Cerebellar cortex (tissue), 1 donor: ENCODE measurements around the gene ZDHHC8.

Experiments used
- DNase-seq: peaks from one replicate; pipeline ENCODE4 v3.0.0-alpha.2; 2015; ENCODE audit warnings: low spot score

ZDHHC8 gene

DNA sequence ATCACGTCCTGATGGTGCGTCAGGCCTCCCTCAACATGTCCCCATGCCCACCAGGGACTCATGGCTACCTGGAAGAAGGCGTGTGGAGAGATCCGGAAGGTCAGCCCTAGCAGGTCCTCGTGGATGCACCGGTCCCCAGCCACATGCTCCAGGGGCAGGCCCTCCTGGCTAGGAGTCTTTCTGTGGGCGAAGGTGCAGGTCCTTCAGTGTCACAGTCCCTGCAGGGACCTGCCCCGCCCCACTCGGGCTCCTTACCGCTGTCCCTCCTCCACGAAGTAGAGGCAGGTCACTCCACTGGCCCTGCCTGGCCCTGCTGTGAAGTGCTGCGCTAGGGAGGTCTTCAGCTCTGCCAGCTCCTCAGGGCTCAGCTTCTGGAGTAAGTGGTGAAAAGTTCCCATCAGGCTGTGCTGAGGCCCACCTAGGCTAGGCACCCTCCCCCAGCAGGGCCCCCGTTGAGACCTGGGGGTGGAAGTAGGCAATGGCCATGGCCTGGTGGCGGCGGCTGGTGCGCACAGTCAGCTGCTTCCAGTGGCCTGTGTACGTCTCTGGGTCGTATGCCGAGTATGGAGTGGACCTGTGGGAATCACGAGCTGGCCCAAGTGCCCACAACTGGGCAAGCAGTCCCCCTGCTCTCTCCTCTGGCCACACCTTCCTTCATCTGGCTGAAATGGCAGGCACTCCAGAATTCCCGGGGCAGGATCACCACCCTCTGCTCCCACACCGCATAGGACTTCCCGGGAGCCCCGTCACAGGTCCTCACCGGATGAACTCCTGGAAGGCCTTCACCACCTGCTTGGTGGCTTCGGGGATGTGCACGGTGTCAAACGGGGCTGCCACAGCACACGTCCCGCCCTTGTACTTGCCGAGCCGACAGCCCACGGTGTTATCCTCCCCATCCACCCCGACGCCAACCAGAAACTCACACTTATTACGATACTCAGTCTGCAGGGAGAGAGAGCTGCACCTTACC is 16.8 kb upstream of the ZDHHC8 start:
- DNase-seq = no peak

DNA sequence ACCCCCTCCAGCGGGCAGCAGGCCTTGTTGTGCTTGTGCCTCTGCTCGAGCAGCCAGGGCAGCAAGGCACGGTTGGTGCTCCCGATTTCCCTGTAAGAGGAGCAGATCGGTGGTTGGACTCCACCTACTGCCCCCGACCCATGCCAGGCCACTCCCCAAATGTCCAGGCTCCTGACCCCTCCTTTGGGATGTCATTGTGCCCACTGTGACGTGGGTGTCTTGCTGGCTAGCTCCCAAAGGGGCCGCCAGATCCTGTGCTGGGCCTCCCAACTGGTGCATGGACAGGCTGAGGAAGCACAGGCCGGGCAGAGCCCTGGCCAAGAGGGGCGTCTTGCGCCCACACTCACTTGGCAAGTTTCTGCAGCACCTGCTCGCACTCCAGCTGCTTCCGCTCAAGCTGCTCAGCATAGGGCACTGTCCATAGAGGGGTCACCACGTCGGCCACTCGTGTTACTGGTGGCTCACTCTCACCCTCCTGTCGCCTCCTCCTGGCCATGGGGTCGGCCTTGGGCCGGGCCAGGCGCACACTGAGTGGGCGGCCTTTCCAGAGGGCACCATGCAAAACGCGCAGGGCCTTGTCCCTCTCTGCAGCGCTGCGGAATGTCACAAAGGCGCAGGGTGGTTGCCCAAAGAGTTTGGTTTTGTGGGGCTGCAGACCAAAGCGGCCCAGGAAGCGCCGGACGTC is 15.8 kb upstream of the ZDHHC8 start, which contains the start of gene RANBP1:
RANBP1 (plus strand) TSS at position 414 of the 685 bp plus-strand sequence; CDS start at position 495, 81 bp downstream.
- DNase-seq = no peak

GRCh38 chr22:20116376-20116950 is 15.1 kb upstream of the ZDHHC8 start:
- DNase-seq = no peak

DNA sequence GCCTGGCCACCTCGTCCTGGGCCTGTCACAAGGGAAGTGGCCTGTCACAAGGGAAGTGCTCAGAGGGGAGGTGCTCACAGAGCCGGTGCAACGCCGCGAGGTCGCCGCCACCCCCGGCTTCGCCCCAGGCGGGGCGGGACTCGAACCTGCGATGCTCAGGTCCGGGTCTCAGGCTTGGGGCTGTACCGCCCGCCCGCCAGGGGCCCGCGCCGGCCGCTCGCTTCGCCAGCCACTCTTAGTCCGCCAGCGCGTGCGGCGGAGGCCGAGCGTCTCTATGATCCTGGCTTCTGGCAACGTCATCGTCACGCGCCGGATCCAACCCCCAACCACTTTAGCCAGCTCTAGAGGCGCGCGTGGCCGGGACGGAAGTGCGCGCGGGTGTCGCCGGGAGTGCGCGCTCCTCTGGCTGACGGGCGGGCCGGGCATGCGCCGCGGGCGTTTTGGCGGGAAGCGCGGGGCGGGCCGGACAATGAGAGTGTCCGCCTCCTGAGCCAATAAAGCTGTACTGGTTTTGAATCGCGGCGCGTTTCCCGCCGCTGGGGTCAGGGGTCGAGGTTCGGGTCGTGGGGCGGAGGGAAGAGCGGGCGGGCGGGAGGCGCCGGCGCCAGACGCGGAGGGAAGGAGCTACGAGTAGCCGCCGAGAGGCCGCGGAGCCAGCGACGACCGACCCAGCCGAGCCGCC is 14.5 kb upstream of the ZDHHC8 start, which contains the start of gene TRMT2A:
TRMT2A (minus strand) TSS at position 276 of the 682 bp plus-strand sequence. CDS start 320 bp downstream, outside the sequence.
- peak; percentile 97 for DNase-seq

DNA sequence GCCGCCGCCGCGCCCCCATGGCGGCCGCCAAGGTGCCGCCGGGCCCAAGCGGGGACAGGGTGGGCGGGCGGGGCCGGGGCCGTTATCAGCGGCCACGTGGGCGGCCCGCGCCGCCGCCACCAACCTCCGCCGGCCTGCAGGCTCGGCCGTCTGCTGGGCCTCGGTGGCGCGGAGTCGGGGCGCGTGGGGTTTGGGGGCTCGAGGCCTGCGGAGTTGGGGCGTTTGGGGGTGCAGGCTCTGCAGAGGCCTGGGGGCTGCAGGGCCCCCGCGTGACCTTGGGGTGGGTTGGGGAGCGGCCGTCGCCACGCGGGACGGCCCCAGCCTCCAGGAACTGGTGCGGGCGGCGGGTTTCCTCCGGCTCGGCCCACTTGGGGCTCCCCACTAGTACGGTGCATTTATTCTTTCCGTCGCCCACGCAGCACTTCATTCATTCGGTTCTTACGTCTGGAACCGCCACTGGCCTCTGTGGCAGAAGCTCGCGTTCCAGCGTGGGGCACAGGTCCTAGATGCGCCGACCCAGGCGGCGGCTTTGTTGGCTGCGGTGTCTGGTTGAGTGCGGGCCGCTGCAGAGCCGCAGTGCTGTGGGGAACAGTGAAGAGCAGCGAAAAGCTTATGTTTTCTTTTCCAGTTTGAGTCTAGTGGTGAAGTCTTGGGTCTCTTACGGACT is 13.8 kb upstream of the ZDHHC8 start:
- DNase-seq = no peak

GRCh38 chr22:20118300-20119020 is 13.1 kb upstream of the ZDHHC8 start:
- DNase-seq = no peak

GRCh38 chr22:20121856-20122415 is 9.7 kb upstream of the ZDHHC8 start:
- DNase-seq = no peak

GRCh38 chr22:20123366-20124082 is 8.1 kb upstream of the ZDHHC8 start:
- DNase-seq = no peak

GRCh38 chr22:20124083-20124787 is 7.4 kb upstream of the ZDHHC8 start:
- no peak for DNase-seq

- DNase-seq = no peak
Observed at GRCh38 chr22:20125201-20126174, 6.1 kb upstream of the ZDHHC8 start.

- no peak for DNase-seq
Observed at GRCh38 chr22:20126284-20127029, 5.1 kb upstream of the ZDHHC8 start.

GRCh38 chr22:20127318-20127868 is 4.2 kb upstream of the ZDHHC8 start:
- DNase-seq = no peak

DNA sequence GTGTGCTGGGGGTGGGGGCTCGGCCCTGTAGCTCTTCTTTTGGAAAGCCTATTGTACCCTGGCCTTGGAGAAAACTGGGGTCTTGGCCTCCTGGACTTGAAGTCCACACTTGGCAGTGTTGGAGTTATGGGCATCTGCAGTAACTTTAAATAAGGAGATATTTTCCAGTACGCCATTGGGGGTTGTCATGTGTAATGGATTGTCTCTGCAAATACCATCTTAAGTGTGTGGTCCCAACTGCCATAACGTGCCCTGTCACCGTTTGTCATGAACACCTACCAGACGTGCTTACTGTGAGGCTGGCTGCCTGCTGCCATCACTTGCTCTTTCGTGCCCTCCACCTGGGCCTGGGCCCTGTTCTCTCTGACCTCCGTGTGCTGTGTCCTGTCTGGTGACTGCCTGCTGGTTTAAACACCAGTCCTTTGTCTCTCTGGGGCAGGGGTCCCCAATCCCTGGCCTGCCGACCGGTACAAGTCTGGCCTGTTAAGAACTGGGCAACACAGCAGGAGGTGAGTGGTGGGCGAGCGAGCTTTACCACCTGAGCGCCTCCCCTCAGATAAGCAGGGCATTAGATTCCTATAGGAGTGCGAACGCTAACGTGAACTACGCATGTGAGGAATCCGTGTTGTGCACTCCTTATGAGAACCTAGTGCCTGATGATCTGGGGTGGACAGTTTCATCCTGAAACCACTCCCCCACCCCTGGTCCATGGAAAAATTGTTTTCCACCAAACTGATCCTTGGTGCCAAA is 3.6 kb upstream of the ZDHHC8 start:
- DNase-seq = no peak

DNA sequence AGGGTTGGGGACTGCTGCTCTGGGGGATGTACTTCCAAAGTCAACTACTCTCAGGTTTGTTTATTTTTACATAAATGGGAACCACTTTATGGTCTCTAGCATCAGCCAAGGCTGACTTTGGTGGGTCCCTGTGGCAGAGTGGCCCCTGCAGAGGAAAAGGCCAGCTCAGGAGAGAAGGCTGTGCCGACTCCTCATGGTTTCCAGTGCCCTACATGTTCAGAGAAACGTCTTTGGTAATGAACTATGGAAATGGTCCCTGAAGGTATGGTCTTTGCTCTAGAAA is 3.0 kb upstream of the ZDHHC8 start:
- DNase-seq = no peak

- peak; percentile 79 for DNase-seq
Observed at GRCh38 chr22:20128902-20129746, 2.5 kb upstream of the ZDHHC8 start.

DNA sequence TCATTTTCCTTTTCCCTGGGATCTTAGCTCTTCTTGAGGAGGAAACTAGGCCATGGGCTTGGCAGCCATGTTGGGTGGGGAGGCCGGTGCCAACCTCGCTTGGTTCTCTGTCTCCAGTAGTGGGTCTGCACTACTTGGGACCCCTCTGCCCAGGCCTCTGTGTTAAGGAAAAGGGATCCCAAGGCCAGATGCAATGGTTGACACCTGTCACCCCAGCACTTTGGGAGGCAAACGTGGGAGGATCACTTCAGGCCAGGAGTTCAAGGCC is 1.9 kb upstream of the ZDHHC8 start:
- no peak for DNase-seq
